Progenitor cell of endocrine pancreas (in vitro differentiated cells): Measurements from ENCODE around the gene MBTPS1. TPM values are rescaled to one million over a fixed set of nuclear protein-coding genes. Genes with fewer than 3 reads are reported as not detected.

Experiments
- DNase-seq: peaks from one replicate; pipeline ENCODE4 v3.0.0; 2021; ENCODE audit warnings: low spot score; ENCODE audit not compliant: unreplicated experiment
- H3K27ac Mint-ChIP-seq: 2 replicates; pipeline ENCODE4 v1.8.0; 2021; ENCODE audit warnings: mild to moderate bottlenecking, moderate library complexity, mixed read lengths
- H3K27me3 Mint-ChIP-seq: 2 replicates; pipeline ENCODE4 v1.8.0; 2021; ENCODE audit warnings: mixed read lengths
- H3K36me3 Mint-ChIP-seq: 2 replicates; pipeline ENCODE4 v1.8.0; 2022; ENCODE audit warnings: mixed read lengths; ENCODE audit not compliant: insufficient read depth
- H3K4me1 Mint-ChIP-seq: 2 replicates; pipeline ENCODE4 v1.8.0; 2021; ENCODE audit warnings: low read depth, mixed read lengths
- H3K4me3 Mint-ChIP-seq: 2 replicates; pipeline ENCODE4 v1.8.0; 2021; ENCODE audit warnings: low read depth, mild to moderate bottlenecking, moderate library complexity, mixed read lengths
- H3K9me3 Mint-ChIP-seq: 2 replicates; pipeline ENCODE4 v1.8.0; 2021; ENCODE audit warnings: low read depth, mixed read lengths
- CTCF ChIP-seq: fragments of 200-600 bp; sonication (generic); IDR thresholded peaks from one replicate; pipeline ENCODE4 v1.5.0; 2021; ENCODE audit warnings: antibody characterized with exemption, mild to moderate bottlenecking; ENCODE audit not compliant: unreplicated experiment
- total RNA-seq: library from RNA; stranded (reverse); gene quantifications from 2 replicates; pipeline ENCODE4 v1.2.1, GENCODE V29; 2021

The MBTPS1 gene
- total RNA-seq, 1 donor from 2014 or later = 94.7 TPM

DNA sequence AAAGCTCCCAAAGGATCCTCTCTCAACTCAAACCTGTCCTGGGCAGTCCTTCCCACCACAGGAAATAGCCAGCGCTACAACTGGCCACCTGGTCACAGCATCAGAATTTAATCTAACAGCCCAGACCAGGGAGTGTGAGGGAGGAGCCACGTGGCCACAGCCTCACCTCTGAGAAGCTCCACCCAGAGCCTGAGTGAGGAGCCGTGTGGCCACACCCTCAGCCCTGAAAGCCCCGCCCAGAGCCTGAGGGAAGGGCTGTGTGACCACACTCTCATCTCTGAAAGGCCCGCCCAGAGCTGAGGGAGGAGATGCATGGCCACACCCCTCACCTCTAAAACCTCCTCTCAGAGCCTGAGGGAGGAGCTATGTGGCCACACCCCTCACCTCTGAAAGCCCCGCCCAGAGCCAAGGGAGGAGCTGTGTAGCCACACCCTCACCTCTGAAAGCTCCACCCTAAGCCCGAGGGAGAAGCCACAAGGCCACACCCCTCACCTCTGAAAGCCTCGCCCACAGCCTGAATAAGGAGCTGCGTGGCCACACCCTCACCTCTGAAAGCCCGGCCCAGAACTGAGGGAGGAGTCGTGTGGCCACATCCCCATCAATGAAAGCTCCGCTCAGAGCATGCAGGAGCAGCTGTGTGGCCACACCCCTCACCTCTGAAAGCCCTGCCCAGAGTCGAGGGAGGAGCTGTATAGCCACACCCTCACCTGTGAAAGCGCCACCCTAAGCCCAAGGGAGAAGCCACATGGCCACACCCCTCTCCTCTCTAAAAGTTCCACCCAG, 102.8 kb downstream of the MBTPS1 start:
- H3K9me3 Mint-ChIP-seq = peaks cover 5% of the 10 kb centered on the region
- H3K27me3 Mint-ChIP-seq = peaks cover 3% of the 10 kb centered on the region
- no peak overlapping the region for H3K27ac Mint-ChIP-seq
- DNase-seq = peak; percentile 48
- no peaks in the 10 kb centered on the region for H3K36me3 Mint-ChIP-seq
- no peak overlapping the region for H3K4me3 Mint-ChIP-seq
- H3K4me1 Mint-ChIP-seq = no peaks in the 10 kb centered on the region
- TF ChIP-seq CTCF = no peak

- Mint-ChIP-seq H3K4me3 (no peak overlapping the region), H3K4me1 (no peaks in the 10 kb centered on the region), H3K27ac (no peak overlapping the region), H3K9me3 (no peaks in the 10 kb centered on the region), H3K27me3 (peaks cover 19% of the 10 kb centered on the region), H3K36me3 (no peaks in the 10 kb centered on the region)
- no peak for DNase-seq
- TF ChIP-seq CTCF = no peak
Observed at GRCh38 chr16:84009282-84009681, 107.5 kb downstream of the MBTPS1 start.

DNA sequence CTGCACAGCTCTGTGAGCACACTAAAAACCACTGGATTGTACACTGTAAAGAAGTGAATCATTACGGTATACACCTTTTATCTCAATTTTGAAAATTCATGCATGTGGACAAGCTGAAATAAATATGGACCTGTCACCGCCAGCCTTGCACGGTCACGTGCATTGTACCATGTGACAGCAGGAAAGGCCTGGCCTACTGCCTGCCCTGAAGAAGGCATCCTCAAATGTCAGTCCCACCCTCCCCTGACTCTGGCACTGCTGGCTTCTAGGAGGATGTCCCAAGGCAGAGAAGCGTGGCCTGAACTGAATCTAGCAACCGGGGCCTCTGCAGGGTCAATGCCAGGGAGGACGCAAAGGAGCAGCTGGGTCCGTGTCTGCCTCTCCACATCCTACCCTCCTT, 108.8 kb downstream of the MBTPS1 start:
- H3K36me3 Mint-ChIP-seq = no peaks in the 10 kb centered on the region
- H3K27me3 Mint-ChIP-seq = peaks cover 19% of the 10 kb centered on the region
- H3K4me1 Mint-ChIP-seq = no peaks in the 10 kb centered on the region
- DNase-seq = no peak
- H3K4me3 Mint-ChIP-seq = no peak overlapping the region
- no peaks in the 10 kb centered on the region for H3K9me3 Mint-ChIP-seq
- TF ChIP-seq CTCF = no peak
- no peak overlapping the region for H3K27ac Mint-ChIP-seq

DNA sequence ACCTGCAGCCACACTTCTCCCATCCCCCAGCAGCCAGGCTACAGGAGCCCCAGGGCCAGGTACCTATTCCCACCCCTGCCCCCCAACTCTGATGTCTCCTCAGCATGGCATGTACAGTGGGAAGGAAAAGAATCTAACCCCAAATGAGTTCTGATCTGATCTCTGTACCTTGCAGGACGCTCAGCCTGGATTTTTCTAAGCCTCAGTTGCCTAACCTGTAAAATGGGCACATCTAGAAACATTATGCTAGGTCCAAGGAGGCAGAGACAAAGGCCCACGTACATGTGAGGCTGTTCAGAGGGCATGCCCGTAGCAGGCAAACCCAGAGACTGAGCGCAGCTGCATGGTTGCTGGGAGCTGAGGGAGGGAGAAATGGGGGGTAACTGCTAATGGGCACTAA, 109.2 kb downstream of the MBTPS1 start:
- no peak overlapping the region for H3K4me3 Mint-ChIP-seq
- H3K27me3 Mint-ChIP-seq = peaks cover 19% of the 10 kb centered on the region
- H3K27ac Mint-ChIP-seq = no peak overlapping the region
- TF ChIP-seq CTCF = no peak
- no peaks in the 10 kb centered on the region for H3K9me3 Mint-ChIP-seq
- H3K36me3 Mint-ChIP-seq = no peaks in the 10 kb centered on the region
- H3K4me1 Mint-ChIP-seq = no peaks in the 10 kb centered on the region
- no peak for DNase-seq

GRCh38 chr16:84005391-84005790, 111.4 kb downstream of the MBTPS1 start:
- Mint-ChIP-seq H3K4me1 (no peaks in the 10 kb centered on the region), H3K27me3 (peaks cover 16% of the 10 kb centered on the region), H3K27ac (no peak overlapping the region), H3K9me3 (no peaks in the 10 kb centered on the region), H3K4me3 (no peak overlapping the region), H3K36me3 (no peaks in the 10 kb centered on the region)
- DNase-seq = no peak
- no peak for TF ChIP-seq CTCF
